ENCODE data around the gene NUP62. TPM values are rescaled to one million over a fixed set of nuclear protein-coding genes. Genes with fewer than 3 reads are reported as not detected.

NUP62 gene
- total and polyA plus RNA-seq, 10 donors: 17.3 to 60.9 (median 46.1) TPM

- H3K27me3 ChIP-seq (replicated peaks in 1 of 7): no peaks in the 10 kb centered on the region
- TF ChIP-seq POLR2AphosphoS5 (IDR thresholded peaks at IDR 0.05): no peak
- no peak for TF ChIP-seq POLR2A (IDR thresholded peaks at IDR 0.05)
- no peak for TF ChIP-seq CTCF (IDR thresholded peaks at IDR 0.05 in 8 of 11, conservative IDR thresholded peaks at IDR 0.05 in 3 of 11)
- H3K36me3 ChIP-seq: peaks cover 0 to 91% (median 37%) of the 10 kb centered on the region in 6 donors
- peaks cover 20 to 74% (median 46%) of the 10 kb centered on the region in 6 donors for H3K4me1 ChIP-seq
- intact Hi-C loops (cut with DNase I; ENCODE audit: low total_unique reads): no loop called here
- no peak overlapping the region for H3K4me3 ChIP-seq
- 85 to 94% (median 91%) methylated on average over 10 of the region's 10 CpGs for WGBS, 5 donors
- no peaks in the 10 kb centered on the region for H3K9me3 ChIP-seq
- peak overlapping the region in 3 of 8 donors; percentile 7 to 50 (median 15) for H3K27ac ChIP-seq
- no peak for DNase-seq
Observed at GRCh38 chr19:49913720-49914119, 15.6 kb downstream of the NUP62 start.

- Histone ChIP-seq H3K36me3 (peaks cover 0 to 91% (median 42%) of the 10 kb centered on the region in 6 donors), H3K4me1 (peaks cover 20 to 74% (median 45%) of the 10 kb centered on the region in 6 donors), H3K27me3 (replicated peaks in 1 of 7) (no peaks in the 10 kb centered on the region), H3K27ac (peak overlapping the region in 5 of 8 donors; percentile 7 to 67 (median 19)), H3K9me3 (no peaks in the 10 kb centered on the region), H3K4me3 (no peak overlapping the region)
- 76 to 85% (median 84%) methylated on average over 19 to 21 of the region's 21 CpGs for WGBS, 5 donors
- TF ChIP-seq POLR2A (IDR thresholded peaks at IDR 0.05) (no peak), POLR2AphosphoS5 (IDR thresholded peaks at IDR 0.05) (peak in 2 of 3 donors; percentile 49 to 61), CTCF (IDR thresholded peaks at IDR 0.05 in 8 of 11, conservative IDR thresholded peaks at IDR 0.05 in 3 of 11) (peak in 1 of 11 experiments; percentile 9)
- DNase-seq: no peak
- intact Hi-C loops (cut with DNase I; ENCODE audit: low total_unique reads): no loop called here
Observed at GRCh38 chr19:49912965-49913685, 16.2 kb downstream of the NUP62 start.

GRCh38 chr19:49911381-49912145 lies 17.7 kb downstream of the NUP62 start:
- no peak for DNase-seq
- Histone ChIP-seq H3K36me3 (peaks cover 0 to 91% (median 42%) of the 10 kb centered on the region in 6 donors), H3K4me1 (peaks cover 20 to 67% (median 41%) of the 10 kb centered on the region in 6 donors), H3K9me3 (no peaks in the 10 kb centered on the region), H3K27ac (peak overlapping the region in 7 of 8 donors; percentile 51 to 80 (median 66)), H3K4me3 (no peak overlapping the region), H3K27me3 (replicated peaks in 1 of 7) (no peaks in the 10 kb centered on the region)
- 37 to 54% (median 41%) methylated on average over 8 to 9 of the region's 9 CpGs for WGBS, 5 donors
- intact Hi-C loops (cut with DNase I; ENCODE audit: low total_unique reads): no loop called here
- TF ChIP-seq CTCF (IDR thresholded peaks at IDR 0.05 in 8 of 11, conservative IDR thresholded peaks at IDR 0.05 in 3 of 11) (no peak), POLR2AphosphoS5 (IDR thresholded peaks at IDR 0.05) (peak in 1 of 3 donors; percentile 29)

- H3K4me3 ChIP-seq: no peak overlapping the region
- H3K9me3 ChIP-seq: no peaks in the 10 kb centered on the region
- no peaks in the 10 kb centered on the region for H3K27me3 ChIP-seq (replicated peaks in 1 of 7)
- H3K36me3 ChIP-seq: peaks cover 0 to 90% (median 36%) of the 10 kb centered on the region in 6 donors
- H3K4me1 ChIP-seq: peaks cover 20 to 78% (median 47%) of the 10 kb centered on the region in 6 donors
- peak overlapping the region in 6 of 8 donors; percentile 9 to 80 (median 64) for H3K27ac ChIP-seq
- DNase-seq: no peak
- TF ChIP-seq POLR2A (IDR thresholded peaks at IDR 0.05) (no peak), POLR2AphosphoS5 (IDR thresholded peaks at IDR 0.05) (no peak), CTCF (IDR thresholded peaks at IDR 0.05 in 8 of 11, conservative IDR thresholded peaks at IDR 0.05 in 3 of 11) (no peak)
- WGBS, 5 donors: 90 to 100% (median 95%) methylated on average over 2 to 5 of the region's 5 CpGs
- intact Hi-C loops (cut with DNase I; ENCODE audit: low total_unique reads): no loop called here
Observed at GRCh38 chr19:49910179-49910578, 19.1 kb downstream of the NUP62 start.

Data from spleen (tissue), 11 donors.